GM21367 (cell line): ENCODE data around the gene MT1X.

Experiments
- ATAC-seq: cut with Tn5 transposase; IDR thresholded peaks from one replicate; pipeline ENCODE4 v1.9.1; 2021; ENCODE audit not compliant: unreplicated experiment

Gene MT1X

DNA sequence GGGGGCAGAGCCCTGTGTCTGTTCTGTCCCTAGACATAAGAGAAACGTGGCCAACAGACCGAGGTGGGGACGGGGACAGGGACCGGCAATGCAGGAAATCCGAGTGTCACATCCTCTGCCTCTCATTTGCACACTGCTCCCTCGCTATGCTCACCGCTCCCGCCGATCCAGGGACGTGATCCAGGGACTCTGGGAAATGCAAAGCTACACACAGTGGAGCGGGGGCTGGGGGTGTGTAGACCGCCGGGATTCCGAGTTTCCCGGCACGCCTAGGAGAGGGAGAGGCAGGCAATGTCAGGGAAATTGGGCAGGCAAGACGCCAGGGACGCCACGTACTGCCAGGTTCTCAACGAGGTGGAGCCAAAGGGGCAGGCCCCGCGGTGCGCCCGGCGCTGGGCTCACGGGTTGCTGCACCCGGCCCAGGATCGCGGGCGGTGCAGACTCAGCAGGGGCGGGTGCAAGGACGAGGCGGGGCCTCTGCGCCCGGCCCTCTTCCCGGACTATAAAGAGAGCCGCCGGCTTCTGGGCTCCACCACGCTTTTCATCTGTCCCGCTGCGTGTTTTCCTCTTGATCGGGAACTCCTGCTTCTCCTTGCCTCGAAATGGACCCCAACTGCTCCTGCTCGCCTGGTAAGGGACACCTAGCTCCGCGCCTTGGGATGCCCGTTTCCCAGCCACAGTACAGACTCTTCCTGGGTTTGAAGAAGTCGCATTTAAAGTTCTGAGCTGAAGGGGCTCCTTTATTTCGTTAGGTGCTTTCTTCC lies at the start of gene MT1X:
Gene MT1X, plus strand, starts transcription at position 532 of the 764 bp plus-strand sequence. Its CDS starts 71 bp downstream, at position 603.
- peak; percentile 90 for ATAC-seq

DNA sequence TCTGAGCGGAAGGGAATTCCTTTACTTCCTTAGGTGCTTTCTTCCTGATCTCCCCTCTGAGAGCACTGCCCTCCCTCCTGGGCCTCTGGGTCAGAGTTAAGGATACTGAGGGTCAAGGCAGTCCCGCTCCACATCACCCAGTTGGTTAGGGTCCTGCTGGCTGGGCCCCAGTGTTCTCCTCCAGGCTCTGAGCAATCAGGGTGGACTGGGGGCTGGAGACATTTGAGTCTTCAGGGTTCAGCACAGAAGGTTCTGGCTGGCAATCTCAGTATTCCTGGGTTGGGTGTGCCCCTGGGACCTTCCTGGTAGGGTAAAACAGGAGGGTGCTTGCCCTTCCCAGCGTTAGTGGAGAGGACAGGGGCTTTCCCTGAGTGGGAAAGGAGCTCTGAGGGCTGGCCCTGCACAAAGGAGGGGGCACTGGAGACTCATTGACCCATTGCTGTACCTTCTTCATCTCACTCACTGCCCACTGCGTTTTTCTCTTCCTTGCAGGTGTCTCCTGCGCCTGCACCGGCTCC lies 49.4 kb upstream of the MT1X start:
- no peak for ATAC-seq

DNA sequence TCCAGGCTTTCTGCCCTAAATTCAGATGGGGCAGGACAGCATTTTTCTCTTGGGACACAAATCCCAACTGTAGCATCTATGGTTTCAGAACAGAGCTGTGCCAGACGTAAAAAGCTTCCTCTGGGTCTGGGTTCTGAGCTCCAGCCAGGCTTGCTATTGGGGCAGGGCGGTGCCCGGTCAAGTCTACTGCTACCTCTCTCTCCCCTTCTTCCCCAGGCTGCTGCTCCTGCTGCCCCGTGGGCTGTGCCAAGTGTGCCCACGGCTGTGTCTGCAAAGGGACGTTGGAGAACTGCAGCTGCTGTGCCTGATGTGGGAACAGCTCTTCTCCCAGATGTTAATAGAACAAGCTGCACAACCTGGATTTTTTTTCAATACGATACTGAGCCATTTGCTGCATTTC lies 48.7 kb upstream of the MT1X start:
- ATAC-seq = no peak

DNA sequence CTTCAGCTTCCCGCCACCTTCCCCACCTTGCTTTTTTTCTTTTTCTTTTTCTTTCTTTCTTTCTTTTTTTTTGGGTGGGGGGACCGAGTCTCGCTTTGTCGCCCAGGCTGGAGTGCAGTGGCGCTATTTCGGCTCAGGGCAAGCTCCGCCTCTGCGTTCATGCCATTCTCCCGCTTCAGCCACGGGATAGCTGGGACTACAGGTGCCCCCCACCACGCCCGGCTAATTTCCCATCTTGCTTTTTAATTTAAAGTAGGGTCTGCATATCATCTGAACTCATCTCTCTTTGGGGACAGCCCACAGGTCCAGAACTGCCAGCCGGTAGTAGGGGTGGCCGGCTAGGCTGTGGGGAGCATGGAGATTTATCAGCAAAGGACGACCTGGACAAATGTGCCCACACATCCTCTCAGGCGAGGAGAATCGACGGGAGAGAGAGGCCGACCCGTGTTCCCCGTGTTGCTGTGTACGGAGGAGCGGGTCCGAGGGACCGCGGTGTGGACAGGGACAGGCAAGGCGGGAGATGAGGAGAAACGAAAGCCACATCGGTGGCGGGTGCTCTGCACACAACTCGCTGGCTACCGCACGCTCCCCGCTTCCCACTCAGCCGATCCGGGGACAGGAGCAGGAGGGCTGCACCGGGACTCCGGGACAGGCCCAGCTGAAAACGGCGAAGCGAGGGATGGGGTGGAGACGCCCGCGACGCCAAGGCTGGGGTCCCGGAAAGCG lies 47.4 kb upstream of the MT1X start:
- ATAC-seq = no peak

DNA sequence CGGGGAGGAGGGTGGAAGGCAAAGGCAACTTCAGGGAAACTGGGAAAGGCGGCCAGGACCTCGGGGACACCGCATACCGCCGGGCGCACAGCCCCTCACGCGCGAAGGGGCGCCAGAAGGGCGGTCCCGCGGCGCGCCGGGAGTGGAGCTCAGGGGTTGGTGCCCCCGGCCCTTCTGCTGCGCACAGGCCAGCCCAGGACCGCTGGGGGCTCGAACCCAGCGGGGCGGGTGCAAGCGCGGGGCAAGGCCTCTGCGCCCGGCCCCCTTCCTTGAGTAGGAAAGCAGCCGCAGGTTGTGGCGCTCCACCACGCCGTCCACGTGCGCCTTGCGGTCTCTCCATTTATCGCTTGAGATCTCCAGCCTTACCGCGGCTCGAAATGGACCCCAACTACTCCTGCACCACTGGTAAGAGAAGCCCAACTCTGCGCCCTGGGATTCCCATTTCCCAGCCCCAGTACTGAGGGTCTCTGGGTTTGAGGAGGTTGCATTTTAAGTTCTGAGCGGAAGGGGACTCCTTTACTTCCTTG lies 46.8 kb upstream of the MT1X start:
- no peak for ATAC-seq

DNA sequence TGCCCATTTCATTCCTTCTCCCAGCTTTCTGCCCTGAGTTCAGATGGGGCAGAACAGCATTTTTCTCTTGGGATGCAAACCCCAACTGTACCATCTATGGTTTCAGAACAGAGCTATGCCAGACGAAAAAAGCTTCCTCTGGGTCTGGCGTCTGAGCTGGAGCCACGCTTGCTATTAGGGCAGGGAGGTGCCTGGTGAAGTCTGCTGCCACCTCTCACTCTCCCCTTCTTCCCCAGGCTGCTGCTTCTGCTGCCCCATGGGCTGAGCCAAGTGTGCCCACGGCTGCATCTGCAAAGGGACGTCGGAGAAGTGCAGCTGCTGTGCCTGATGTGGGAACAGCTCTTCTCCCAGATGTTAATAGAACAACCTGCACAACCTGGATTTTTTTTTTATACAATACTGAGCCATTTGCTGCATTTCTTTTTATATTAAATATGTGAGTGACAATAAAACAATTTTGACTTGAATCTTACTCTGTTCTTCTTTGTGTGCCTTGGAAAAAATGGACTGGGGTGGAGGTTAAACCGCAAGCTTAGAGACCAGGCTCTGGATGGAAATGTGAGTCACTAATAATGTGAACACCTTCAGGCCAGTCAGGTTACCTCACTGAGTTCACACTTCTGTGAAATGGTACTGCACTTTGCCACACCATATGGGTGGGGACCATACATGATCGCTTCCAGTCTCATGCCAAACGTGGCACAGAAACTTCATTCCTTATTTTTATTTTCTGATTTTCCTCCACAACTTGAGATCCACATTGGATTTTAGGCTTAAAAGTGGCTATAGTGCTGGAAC lies 45.5 kb upstream of the MT1X start:
- ATAC-seq = no peak

DNA sequence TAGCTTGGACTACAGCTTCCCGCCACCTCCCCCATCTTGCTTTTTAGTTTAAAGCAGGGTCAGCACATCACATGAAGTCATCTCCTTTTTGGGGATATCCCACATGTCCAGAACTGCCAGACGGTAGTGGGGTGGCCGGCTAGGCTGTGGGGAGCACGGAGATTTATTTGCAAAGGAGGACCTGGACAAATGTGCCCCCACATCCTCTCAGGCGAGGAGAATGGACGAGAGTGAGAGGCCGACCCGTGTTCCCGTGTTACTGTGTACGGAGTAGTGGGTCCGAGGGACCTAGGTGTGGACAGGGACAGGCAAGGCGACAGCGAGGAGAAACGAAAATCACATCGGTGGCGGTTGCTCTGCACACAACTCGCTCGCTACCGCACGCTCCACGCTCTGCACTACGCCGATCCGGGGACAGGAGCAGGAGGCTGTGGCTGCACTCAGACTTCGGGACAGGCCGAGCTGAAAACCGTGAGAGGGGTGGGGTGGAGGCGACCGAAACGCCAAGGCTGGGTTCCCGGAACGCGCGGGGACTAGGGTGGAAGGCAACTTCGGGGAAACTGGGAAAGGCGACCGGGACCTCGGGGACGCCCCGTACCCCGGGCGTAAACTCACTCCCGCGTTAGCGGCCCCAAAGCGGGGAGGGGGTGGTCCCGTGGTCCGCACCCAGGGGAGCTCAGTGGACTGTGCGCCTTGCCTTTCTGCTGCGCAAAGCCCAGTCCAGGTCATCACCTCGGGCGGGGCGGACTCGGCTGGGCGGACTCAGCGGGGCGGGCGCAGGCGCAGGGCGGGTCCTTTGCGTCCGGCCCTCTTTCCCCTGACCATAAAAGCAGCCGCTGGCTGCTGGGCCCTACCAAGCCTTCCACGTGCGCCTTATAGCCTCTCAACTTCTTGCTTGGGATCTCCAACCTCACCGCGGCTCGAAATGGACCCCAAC lies 44.2 kb upstream of the MT1X start, which contains the start of gene MT1A:
Gene MT1A, plus strand, starts transcription at position 853 of the 937 bp plus-strand sequence. Its CDS starts 73 bp downstream, at position 926.
- no peak for ATAC-seq

DNA sequence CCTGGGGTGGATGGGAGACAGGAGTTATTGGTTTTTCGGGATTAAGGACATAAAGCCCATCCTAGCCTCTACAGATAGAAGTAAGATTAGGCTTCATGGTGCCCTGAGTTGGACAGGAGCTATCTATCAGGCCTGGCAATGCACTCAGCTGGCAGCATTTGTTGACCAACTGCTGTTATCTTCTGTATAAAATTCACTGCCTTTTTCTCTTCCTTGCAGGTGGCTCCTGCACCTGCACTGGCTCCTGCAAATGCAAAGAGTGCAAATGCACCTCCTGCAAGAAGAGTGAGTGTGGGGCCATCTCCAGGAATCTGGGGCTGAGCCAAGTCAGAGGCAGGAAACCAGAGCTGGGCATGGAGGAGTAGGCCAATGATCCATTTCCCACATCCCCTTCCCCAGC lies 43.2 kb upstream of the MT1X start:
- no peak for ATAC-seq

DNA sequence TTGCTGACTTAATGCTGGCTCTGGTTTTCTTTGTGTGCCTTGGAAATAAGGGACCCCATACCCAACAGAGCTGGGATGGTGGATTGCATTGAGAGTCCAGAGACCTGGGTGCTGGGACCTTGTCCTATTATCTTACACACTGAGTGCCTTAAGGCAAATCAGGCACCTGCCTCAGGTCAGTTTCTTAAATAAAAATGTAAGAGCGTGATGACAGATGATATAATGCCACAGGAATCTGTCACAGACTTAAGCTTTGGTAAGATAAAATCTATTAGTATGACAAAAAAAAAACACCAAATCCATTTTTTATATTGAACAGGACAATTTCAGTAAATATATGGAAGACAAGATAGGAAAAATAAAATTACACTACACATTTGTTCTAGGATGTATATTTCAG lies 42.2 kb upstream of the MT1X start:
- no peak for ATAC-seq

DNA sequence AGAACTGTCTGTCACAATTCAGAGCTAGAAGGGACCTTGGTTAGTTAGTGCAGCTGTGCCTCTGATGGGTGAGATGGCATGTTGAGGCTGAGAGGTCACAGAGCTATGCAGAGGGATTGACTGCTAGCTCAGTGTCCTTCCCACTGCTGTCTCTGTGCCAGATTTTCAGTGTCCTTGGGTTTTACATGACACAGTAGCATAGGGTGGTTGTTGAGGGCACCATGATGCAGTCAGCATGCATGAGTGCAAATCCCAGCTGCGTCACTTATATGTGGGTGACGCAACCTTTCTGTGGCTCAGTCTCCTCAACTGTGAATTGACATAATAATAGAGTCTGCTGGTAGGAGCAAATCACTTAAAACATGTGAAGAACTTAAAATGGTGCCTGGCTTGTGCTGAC lies 41.1 kb upstream of the MT1X start:
- no peak for ATAC-seq

DNA sequence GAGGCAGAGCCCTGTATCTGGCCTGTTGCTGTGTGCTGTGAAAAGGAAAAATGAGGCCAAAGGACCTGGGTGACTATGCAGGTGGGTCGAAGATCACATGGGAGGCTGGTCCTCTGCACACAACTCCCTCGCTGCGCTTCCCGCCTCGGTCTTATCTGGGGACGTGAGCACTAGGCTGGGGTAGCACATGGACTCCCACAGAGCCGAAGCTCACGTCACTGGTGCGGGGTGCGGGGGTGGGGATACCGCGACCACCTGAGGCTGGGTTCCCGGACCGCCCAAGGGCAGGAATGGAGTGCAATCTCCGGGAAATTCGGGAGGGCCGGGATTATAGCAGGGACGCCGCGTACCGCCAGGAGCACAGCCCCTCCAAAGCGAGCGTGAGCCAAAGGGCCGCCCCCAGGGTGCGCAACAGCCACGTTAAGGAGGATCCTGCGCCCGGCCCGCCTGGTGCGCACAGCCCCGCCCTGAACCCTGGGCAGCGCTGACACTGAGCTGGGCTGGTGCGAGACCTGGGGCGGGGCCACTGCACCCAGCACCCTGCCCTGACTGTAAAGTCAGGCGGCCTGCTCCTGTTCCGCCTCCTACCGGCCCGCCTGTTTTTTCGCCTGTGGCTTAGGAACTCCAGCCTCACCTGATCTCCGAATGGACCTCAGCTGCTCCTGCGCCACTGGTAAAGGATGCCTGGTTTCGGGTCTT lies 39.0 kb upstream of the MT1X start:
- ATAC-seq = peak; percentile 75

DNA sequence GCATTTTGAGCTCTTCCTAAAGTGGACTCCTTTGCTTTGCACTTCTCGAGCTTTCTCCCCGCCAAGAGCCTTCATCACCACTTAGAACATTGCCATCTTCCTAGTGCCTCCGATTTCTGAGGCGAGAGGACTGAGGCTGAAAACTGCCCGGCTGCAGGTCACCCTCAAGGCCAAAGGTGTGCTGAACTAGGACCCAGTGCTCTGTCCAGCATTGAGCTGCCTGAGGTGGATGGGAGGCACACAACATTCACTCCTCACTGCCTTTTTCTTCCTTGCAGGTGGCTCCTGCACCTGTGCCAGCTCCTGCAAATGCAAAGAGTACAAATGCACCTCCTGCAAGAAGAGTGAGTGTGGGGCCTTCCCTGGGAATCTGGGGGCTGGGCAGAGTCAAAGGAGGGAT lies 38.4 kb upstream of the MT1X start:
- no peak for ATAC-seq

DNA sequence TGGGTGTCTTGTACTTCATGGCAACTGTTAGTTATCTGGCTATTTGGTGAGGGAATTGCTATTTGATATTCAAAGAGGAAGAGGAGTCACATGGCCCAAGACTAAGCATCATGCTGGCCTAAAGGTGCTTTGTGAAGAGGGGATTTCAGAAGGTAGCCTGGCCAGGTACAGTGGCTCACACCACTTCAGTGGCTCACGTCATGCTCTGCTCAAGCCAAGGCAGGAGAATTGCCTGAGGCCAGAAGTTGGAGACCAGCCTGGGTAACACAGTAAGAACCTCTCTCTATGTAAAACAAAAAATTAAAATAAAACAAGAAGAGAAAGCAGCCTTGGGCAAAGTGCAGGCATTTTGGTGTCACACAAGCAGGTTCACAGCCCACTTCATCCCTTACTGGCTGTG lies 37.0 kb upstream of the MT1X start:
- no peak for ATAC-seq

DNA sequence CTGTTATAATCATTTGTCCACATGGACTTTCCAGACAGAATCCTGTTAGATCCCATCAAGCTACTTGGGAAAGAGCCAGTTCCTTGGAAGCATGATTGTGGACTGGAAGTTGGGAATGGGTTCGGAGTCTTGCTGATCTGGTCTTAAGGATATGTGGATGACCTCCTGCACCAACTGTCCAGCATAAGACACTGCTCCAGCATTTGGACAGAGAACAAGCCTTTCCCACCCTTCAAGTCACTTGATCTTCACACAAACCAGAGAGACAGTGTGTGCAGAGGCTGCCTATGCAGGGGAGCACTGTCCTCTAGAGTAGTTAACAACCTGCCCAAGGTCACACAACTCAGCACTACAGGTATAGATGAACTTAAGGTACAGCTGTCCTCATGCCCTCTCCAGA lies 36.4 kb upstream of the MT1X start:
- ATAC-seq = no peak

DNA sequence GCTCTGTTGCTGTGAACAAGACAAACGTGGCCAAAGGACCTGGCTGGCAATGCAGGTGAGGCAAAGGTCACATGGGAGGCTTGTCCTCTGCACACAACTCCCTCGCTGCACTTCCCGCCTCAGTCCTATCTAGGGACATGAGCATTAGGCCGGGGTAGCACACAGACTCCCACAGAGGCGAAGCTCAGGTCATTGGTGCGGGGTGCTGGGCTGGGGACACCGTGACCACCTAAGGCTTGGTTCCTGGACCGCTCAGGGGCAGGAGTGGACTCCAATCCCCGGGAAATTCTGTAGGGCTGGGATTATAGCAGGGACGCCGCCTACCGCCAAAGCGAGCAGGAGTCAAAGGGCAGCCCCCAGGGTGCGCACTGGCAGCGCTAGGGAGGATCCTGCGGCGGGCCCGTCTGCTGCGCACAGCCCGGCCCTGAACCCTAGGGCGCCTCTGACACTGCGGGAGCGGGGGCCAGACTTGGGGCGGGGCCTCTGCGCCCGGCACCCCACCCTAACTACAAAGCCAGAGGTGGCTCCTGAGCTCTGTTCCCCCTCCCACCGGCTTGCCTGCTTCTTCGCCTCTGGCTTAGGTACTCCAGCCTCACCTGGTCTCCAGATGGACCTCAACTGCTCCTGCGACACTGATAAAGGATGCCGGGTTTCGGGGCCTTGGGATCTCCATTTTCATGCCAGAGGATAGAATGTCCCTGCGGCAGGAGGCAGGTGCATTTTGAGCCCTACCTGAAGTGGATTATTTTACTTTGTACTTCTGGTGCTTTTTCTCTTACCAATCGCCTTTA lies 34.4 kb upstream of the MT1X start:
- no peak for ATAC-seq

DNA sequence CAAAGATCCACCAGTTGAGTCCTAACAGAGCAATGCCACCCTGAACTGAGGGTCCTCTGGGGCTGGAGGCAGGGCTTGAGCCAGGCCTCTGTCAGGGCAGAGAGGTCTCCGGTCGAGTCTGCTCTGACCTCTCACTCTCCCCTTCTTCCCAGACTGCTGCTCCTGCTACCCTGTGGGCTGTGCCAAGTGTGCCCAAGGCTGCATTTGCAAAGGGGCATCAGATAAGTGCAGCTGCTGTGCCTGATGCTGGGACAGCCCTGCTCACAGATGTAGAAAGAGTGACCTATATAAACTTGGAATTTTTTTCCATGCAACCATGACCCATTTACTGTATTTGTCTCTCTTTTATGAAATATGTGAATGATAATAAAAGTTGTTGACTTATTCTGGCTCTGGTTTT lies 33.0 kb upstream of the MT1X start:
- ATAC-seq = no peak

DNA sequence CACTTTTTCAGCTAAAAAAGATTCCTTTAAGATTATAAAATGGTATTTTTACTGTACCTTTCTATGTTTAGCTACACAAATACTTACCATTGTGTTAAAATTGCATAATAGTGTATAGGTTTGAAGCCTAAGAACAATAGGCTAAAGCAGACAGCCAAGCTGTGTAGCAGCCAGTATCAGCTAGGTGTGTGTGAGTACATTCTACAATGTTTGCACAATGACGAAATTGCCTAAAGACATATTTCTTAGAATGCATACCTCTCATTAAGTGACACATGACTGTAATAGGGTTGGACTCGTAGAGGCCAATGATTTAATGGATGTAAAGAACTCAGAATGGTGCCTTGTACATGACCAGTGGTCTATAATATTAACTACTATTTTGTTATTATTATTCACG lies 32.5 kb upstream of the MT1X start:
- ATAC-seq = no peak

DNA sequence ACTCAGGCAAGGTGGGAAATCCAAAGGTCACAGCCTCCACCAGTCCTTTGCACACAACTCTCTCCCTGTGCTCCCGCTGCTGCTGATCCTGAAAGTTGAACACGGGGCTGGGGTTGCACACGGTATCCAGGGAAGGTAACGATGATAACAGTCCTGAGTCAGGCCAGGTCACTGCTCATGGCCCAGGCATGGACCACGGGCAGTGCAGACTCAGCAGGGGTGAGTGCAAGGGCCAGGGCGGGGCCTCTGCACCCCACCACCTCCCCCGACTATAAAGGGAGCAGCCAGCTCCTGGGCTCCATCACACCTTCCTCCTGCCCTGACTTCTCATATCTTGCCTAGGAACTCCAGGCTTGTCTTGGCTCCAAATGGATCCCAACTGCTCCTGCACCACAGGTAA lies 30.7 kb upstream of the MT1X start, which contains the start of gene MT1B:
Gene MT1B, plus strand, starts transcription at position 301 of the 400 bp plus-strand sequence. Its CDS starts 68 bp downstream, at position 369.
- no peak for ATAC-seq

DNA sequence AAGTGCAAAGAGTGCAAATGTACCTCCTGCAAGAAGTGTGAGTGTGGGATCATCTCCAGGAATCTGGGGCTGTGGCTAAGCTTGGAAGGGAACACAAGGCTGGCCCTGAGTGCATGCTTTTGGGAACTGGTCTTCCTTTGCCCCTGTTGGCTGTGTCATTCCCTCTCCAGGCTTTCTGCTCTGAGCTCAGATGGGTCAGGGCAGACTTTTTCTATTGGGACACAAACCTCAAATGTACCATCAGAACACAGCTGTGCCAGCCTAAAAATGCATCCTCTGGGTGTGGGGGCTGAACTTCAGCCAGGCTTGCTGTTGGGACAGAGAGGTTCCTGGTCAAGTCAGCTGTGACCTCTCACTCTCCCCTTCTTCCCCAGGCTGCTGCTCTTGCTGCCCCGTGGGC lies 29.7 kb upstream of the MT1X start:
- no peak for ATAC-seq
